Forelimb muscle (tissue), 1 donor: ENCODE results near the gene MCUB. TPM values are rescaled to one million over a fixed set of nuclear protein-coding genes. Genes with fewer than 3 reads are reported as not detected.
"Not testable (repeated sequence)": the region's sequence is repeated elsewhere in the genome, so short reads cannot be mapped to it uniquely, and the experiment has no call there.

Experiments used
- DNase-seq: peaks from one replicate; pipeline ENCODE4 v3.0.0-alpha.2; 2013; ENCODE audit warnings: low read depth
- polyA plus RNA-seq: library from polyadenylated mRNA; unstranded; fragments of 120-200 nt; gene quantifications from one replicate; pipeline ENCODE4 v1.2.1, GENCODE V29; 2013; ENCODE audit not compliant: insufficient read length

Gene MCUB
- polyA plus RNA-seq, 1 donor: 10.6 TPM

DNA sequence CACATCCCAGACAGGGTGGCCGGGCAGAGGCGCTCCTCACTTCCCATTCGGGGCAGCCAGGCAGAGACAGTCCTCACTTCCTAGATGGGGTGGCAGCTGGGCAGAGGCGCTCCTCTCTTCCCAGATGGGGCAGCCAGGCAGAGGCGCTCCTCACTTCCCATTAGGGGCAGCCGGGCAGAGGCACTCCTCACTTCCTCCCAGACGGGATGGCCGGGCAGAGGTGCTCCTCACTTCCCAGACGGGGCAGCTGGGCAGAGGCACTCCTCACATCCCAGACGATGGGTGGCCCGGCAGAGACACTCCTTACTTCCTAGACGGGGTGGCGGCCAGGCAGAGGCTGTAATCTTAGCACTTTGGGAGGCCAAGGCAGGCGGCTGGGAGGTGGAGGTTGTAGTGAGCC, 118.9 kb downstream of the MCUB start:
- not testable (repeated sequence) for DNase-seq

DNA sequence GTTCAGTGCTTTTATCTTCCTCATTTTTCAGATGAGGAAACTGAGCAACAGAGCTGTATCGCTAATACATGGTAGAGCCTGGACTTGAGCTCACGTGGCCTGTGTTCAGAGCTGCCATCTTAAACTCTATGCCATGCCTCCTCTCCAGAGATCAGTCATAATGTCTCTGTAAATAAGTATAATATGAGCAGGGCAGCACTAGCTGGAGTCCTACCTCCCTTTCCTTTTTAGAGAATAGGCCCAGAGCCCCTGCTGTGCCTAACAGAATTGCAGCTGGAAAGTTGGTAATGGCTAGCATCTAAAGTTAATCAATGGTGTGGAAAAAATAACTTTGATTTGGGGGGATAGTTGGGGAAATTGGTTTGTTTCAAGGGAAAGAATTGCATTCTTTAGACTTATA, 122.8 kb downstream of the MCUB start:
- no peak for DNase-seq

DNA sequence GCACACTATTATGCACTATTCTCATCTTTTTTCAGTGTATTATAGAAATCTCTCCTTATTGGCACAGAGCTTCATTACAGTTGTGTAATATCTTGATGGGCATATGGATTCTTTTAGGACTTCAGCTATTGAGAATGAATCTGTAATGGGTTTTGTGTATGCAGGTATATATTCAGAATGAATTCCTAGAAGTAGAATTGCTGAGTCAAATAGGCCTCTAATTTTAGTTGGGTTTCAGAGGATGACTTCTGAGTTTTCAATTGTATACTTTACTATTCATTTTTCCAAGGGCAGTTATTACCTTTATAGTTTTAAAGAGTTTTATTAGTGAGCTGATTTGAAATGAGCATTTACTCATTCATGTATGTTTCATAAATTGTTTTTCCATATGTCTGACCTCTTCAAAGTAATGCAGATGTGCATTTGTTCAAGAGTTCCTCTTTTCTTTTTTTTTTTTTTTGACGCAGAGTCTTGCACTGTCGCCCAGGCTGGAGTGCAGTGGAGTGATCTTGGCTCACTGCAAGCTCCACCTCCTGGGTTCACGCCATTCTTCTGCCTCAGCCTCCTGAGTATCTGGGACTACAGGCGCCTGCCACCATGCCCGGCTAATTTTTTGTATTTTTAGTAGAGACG, 123.7 kb downstream of the MCUB start:
- DNase-seq: no peak

GRCh38 chr4:109684727-109685126, 124.7 kb downstream of the MCUB start:
- no peak for DNase-seq

DNA sequence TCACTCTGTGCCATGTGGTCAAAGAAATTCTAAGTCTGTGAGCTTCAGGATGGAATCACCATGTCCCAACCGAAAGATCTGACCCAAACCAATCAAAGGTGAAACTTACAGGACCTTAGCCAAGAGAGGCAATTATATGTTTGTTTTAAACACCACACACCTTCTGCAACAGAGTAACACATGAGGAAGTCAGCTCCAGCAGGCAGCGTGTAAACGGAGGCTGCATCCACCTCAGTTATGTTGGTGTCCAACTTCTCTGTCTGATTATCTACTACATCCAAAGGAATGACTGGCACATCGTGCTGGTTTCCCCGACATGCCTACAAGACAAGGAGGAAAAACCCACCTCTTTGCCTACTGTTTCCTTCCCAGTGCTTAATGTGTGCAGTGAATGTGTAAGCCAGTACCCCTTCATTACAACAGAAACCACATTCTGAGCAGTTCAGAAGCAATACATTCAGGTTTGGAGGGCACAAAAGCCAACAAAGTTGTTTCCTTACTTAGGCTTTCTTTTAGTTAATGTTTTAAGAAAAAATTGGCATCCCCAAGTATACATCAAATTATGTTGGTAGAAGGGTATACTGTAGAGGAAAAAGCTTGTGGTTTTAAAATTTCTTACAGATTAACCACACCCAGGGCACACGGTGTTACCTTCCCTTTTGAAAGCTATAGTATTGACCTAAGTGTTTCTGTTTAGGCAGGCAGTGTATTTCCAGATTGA, 130.8 kb downstream of the MCUB start:
- DNase-seq: no peak

GRCh38 chr4:109691411-109691920, 131.4 kb downstream of the MCUB start:
- DNase-seq: no peak

DNA sequence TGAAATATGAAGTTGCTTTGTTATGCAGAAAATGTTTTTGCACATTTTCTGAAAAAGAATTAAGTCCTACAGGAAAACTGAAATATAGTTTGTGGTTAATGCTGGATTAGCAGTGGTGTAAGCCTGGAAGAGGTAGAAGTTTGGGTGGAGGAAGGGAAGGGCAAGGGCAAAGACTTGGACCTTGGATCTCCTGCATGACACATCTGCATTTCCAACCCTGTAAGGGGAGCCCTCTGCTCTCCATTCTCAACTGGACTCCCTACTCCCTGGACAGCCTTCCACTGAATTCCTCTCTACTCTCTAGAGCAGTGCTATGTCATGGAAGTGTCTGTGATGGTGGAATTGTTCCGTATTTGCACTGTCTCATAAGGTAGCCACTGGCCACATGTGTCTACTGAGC, 138.6 kb downstream of the MCUB start:
- DNase-seq: no peak

DNA sequence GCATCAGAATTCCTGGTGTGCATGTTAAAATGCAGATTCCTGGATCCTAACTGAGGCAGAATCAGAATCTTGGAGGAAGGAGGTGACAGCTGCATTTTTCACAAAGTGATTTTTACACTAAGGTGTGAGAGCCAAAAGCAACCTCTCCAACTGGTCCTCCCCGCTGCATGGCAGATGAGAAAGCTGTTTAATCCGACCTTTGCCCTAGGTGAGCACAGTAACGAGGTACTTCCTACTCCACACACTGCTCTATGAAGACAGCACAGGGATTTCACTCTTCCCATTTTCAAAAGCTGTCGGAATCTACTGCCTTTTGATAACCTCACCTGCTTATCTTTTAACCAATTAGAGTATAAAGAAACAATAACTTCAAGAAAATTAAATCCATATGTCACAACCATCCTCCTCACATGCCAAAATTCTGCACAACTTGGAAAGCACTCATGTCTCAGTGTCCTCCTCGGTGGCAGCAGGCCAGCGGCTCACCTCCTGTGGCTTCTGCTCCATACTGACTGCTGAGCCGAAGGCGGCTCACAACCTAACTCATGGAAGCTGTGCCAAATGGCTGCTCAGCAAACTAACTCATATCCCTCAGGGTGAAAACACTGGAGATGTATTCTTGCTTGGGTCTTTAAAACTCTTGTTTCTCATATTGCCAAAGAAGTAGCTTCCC, 139.6 kb downstream of the MCUB start:
- DNase-seq: no peak

DNA sequence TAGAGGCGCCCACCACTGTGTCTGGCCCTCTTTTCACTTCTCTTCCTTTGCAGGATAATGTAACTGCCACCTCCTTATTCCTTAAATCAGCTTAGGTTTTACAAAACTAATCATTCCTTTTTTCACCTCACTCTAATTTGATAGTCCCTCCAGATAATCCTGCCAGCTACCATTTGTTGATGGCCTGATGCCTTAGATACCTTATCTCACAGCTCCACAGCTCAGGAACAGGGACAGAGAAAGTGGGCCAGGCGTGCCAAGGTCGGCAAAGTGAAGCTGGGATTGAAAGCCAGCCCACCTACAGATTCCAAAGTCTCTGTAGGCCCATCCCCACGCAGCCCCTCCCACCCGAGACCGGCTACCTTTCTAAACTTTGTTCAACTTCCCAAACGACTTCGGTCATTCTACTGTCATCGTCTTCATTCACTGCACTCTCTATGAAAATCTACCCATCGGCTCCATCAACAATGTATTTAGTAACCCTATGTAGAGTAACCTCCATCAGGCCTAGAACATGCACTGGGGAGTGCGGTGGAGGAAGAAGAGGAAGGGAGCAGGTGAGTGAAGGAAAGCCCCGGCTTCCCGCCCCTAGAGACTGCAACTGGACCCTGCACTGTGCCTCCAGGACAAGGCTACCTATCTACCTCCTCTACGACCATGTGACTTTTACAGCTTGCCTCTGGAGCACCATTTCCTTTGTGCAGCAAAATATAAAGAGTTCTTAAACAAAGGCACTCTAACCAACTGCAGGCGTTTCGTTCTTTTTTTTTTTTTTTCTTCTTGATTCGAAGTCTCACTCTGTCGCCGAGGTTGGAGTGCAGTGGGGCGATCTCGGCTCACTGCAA, 141.7 kb downstream of the MCUB start:
- DNase-seq: no peak

- DNase-seq: peak; percentile 40
Measured at GRCh38 chr4:109702950-109703663, 143.1 kb downstream of the MCUB start, which contains the start of gene CASP6. Gene CASP6, minus strand, starts transcription at chr4:109703445. Its CDS starts 50 bp downstream, at chr4:109703395.

- DNase-seq: no peak
Measured at GRCh38 chr4:109703664-109704361, 143.8 kb downstream of the MCUB start.

DNA sequence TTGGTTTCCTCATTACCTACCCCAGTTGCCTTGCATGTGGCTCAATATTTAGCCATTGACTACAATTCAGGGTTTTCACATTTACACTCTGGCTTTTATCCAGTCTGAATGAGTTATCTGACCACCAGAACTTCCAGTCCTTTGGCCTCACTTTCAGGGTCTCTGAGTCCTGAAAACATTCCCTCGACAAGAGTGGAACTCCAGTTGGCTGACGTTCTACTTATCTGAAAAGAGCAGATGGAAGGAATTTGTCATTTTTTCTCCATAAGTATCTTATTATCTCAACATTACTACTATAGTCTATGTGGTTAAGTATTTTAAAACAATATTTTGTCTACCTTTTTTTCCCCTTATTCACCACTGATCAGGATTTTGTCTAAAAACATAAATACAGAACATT, 148.4 kb downstream of the MCUB start:
- no peak for DNase-seq

- no peak for DNase-seq
Measured at GRCh38 chr4:109708990-109709389, 148.9 kb downstream of the MCUB start.

- DNase-seq: no peak
Measured at GRCh38 chr4:109713500-109713899, 153.5 kb downstream of the MCUB start.

DNA sequence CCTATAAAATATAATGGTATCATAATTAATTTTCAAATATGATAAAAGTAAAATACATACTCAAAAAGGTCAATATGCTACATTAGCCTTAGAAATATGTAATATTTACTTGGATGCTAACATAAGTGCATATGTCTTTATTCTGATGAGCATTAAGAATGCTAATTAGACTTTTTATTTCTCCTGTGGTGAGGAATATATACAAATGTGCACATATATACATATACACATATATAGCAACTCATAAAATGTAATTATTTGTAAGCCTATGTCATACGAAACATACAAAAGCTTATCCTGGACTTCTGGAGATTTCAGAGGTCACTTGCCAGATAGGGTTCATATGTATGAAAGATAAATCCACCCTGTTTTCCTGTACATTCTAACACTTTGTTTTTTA, 158.7 kb downstream of the MCUB start:
- DNase-seq: no peak

GRCh38 chr4:109719604-109720003, 159.6 kb downstream of the MCUB start:
- no peak for DNase-seq

- no peak for DNase-seq
Measured at GRCh38 chr4:109721033-109721432, 161.0 kb downstream of the MCUB start.

DNA sequence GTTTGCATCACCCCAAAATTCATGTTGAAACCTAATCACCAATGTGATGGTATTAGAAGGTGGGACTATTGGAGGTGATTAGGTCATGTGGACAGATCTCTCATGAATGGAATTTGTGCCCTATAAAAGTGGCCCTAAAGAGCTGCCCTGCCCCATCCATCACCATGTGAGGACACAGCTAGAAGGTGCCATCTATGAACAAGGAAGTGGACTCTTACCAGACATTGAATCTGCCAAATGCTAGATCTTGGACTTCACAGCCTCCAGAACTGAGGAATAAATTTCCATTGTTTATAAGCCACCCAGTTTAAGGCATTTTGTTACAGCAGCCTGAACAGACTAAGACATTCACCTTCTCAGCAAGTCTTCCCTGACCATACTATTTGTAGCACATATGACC, 162.3 kb downstream of the MCUB start:
- no peak for DNase-seq

DNA sequence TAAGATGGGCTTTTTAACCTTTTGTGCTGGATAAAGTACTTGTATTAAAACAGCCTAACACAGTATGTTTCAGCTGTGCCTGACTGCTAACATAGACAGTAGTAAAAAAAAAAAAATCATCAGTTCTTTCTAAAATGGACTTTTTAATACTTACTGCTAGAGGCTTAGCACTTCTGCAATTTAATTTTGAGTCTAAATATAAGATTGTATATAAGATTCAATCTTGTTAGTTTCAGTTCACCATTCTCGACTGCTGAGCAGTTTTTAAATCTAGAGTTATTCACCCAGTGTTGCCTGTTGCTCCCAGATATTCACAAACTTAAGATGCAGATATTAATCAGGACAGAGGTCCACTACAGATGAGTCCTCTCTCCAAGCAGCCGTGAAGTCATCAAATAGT, 163.1 kb downstream of the MCUB start:
- DNase-seq: no peak

DNA sequence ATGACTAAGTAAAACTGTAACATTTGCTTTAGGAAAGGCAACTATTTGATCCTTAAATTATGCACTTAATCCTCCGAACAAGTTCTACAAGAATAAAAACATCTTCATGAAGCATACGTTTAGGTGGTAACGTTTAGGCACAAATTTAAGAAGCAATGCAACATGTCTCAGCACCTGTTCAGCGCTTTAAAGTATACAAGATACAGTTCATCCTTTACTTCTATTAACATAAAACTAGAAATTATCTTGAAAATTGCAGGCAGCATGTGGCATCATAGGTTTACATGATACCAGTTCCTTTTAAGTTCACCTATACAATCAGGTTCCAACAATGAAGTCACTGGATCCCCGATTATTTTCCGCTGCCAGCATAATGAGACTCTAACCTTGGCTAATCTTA, 168.3 kb downstream of the MCUB start:
- DNase-seq: no peak
